K562 (cell line): ENCODE measurements around the gene SKIC3. TPM values are rescaled to one million over a fixed set of nuclear protein-coding genes. Genes with fewer than 3 reads are reported as not detected.

Experiments
- CREB3L1 ChIP-seq: fragments of 450-650 bp; IDR thresholded peaks from 2 replicates; pipeline ENCODE4 v1.6.1; 2014; ENCODE audit warnings: low read depth, mild to moderate bottlenecking, moderate library complexity, borderline replicate concordance
- HNRNPLL ChIP-seq: fragments of 200-400 bp; formaldehyde crosslinking; IDR thresholded peaks from 2 replicates; pipeline ENCODE4 v1.6.1; 2017; ENCODE audit warnings: low read length, low read depth, mild to moderate bottlenecking; ENCODE audit not compliant: poor library complexity, severe bottlenecking
- MEIS2 ChIP-seq: fragments of 450-650 bp; IDR thresholded peaks from 2 replicates; pipeline ENCODE4 v1.6.1; 2014; ENCODE audit warnings: mild to moderate bottlenecking; ENCODE audit not compliant: partially characterized antibody
- MGA ChIP-seq: fragments of 450-650 bp; IDR thresholded peaks from 2 replicates; pipeline ENCODE4 v1.6.1; 2016; ENCODE audit warnings: mild to moderate bottlenecking, moderate library complexity
- MXI1 ChIP-seq: IDR thresholded peaks from 2 replicates; pipeline ENCODE4 v1.6.1; 2011; ENCODE audit warnings: low read depth, mild to moderate bottlenecking, improper control_type of control experiment, low read length
- MYC ChIP-seq, 2 experiments: fragments of 250-450 bp in 1 of 2; sonication (Bioruptor Pico) in 1 of 2; IDR thresholded peaks; 2 replicates each; pipeline versions ENCODE4 v1.5.1 to v1.6.1; 2012 to 2021; ENCODE audit warnings: low read depth in 2 of 2, borderline replicate concordance in 1 of 2, improper control_type of control experiment in 1 of 2, low read length in 1 of 2, mild to moderate bottlenecking in 1 of 2, moderate library complexity in 1 of 2
- SUPT5H ChIP-seq: fragments of 450-650 bp; IDR thresholded peaks from 2 replicates; pipeline ENCODE4 v1.6.1; 2016
- THAP12 ChIP-seq: fragments of 250-450 bp; sonication (Bioruptor Pico); IDR thresholded peaks from 2 replicates; pipeline ENCODE4 v1.9.0; 2021; ENCODE audit warnings: mild to moderate bottlenecking, inconsistent platforms
- ZNF224 ChIP-seq: sonication (generic); formaldehyde crosslinking; IDR thresholded peaks from 2 replicates; pipeline ENCODE4 v1.8.0; 2022; ENCODE audit warnings: mild to moderate bottlenecking, missing genetic modification reagents
- ZNF316 ChIP-seq: fragments of 450-650 bp; IDR thresholded peaks from 2 replicates; pipeline ENCODE4 v1.6.1; 2016
- polyA plus RNA-seq, 8 experiments: library from polyadenylated mRNA; depleted of rRNA in 4 of 8; stranded (reverse) in 5 of 8; unstranded in 3 of 8; fragments of >200 nt; fragmentation: Nextera tagmentation in 2 of 8; fragmentation: Illumina TruSeq in 1 of 8; extraction: Ambion mirVana in 2 of 8; extraction: Trizol in 1 of 8; gene quantifications; 2 replicates each; pipeline versions ENCODE4 v1.2.1 to v1.2.3, GENCODE V29; 2011 to 2014; ENCODE audit warnings: inconsistent platforms in 1 of 8, missing spikeins in 1 of 8
- total RNA-seq, 7 experiments: library from RNA; depleted of rRNA in 6 of 7; stranded (reverse); fragments of >200 nt in 6 of 7; fragmentation: Illumina TruSeq in 2 of 7; extraction: Trizol in 2 of 7; gene quantifications; 2 replicates each; pipeline versions ENCODE4 v1.2.1 to v1.2.3, GENCODE V29; 2011 to 2021; ENCODE audit warnings: low replicate concordance in 1 of 7

SKIC3 gene
- total and polyA plus RNA-seq, 9 of the 15 experiments (the other 6 are each of a cell fraction or from before 2014, with no cell fraction given) = 30.7 to 72.4 (median 44.1) TPM

GRCh38 chr5:95554647-95555548, at the start of gene SKIC3, which contains the start of gene ARSK (continued):
- TF ChIP-seq CREB3L1 (peak; percentile 95), MXI1 (peak; percentile 74; the same call in 1 of the 2 replicates), THAP12 (peak; percentile 45; the same call in 1 of the 2 replicates), MGA (peak; percentile 89), MEIS2 (peak; percentile 85), HNRNPLL (peak; percentile 85), ZNF224 (CRISPR knock-in tag) (peak; percentile 60; the same call in 1 of the 2 replicates), SUPT5H (peak; percentile 84), ZNF316 (no peak), MYC (IDR thresholded peaks at IDR 0.05; ENCODE audit: low read depth, low read length) (peak; percentile 63), MYC (CRISPR knock-in tag; IDR thresholded peaks at IDR 0.05; ENCODE audit: borderline replicate concordance, low read depth) (no peak)
